ENCODE measurements around the gene RHOA.
"Not testable (repeated sequence)": the region's sequence is repeated elsewhere in the genome, so short reads cannot be mapped to it uniquely, and the experiment has no call there.

Gene RHOA

GRCh38 chr3:49412632-49413337 is 1.0 kb upstream of the RHOA start:
- FAIRE-seq, result no peak

DNA sequence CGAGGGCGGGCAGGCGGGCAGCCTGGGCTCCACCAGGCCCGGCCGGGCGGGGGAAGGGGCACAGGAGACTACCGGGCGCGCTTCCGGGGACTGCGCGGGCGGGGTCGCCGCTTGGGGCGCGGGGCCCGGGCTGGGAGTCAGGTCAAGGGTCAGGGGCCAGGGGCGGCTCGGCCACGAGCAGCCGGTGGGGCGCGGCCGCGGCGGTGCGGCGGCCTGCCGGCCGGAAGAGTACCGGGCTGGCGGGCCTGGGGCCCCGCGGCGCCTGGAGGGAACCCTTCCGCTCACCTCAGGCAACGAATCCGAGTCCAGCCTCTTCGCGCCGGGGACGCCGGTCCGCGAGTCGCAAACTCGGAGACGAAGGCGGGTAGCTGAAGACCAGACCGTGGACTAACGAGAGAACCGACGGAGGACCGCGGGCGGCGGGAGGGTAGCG is 225 bp downstream of the RHOA start:
- FAIRE-seq (no peak), DNase-seq (ENCODE audit: insufficient read length, low spot score) (no peak)

More at GRCh38 chr3:49412632-49413337, 1.0 kb upstream of the RHOA start:
- DNase-seq (ENCODE audit: insufficient read length, low spot score), result no peak

DNA sequence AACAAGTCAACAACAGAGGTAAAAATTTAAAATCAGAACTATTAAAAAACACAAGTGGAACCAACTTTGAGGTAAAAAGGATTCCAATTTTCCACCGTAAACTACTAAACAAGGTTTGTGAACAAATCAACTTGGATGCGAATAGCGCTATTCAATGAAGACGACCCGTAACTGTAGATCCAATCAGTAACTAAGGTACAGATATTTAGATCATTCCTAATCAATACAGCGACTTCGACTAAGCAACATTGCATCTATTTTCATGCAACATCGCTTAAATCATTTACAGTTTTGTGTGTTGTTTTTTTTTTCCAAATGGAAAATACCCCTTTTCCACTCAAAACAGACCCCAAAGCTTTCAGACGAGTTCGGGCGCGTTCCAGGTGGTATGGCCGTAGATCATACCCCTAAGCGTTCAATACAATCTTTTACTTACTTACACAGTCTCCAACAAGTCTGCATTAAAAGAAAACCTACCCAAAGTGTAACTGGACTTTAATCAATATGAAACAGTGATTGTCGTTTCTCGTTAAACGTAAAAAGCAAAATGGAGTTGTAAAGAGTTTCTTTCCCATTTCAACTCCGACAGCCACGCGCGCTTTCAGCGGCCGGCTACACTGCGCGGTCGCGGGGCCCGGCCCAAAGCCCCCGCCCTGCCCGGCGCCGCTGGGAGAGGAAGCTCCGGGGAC is 786 bp downstream of the RHOA start:
- DNase-seq (ENCODE audit: insufficient read length, low spot score) (no peak), FAIRE-seq (no peak)

GRCh38 chr3:49410066-49410845 is 1.5 kb downstream of the RHOA start:
- FAIRE-seq, result no peak

DNA sequence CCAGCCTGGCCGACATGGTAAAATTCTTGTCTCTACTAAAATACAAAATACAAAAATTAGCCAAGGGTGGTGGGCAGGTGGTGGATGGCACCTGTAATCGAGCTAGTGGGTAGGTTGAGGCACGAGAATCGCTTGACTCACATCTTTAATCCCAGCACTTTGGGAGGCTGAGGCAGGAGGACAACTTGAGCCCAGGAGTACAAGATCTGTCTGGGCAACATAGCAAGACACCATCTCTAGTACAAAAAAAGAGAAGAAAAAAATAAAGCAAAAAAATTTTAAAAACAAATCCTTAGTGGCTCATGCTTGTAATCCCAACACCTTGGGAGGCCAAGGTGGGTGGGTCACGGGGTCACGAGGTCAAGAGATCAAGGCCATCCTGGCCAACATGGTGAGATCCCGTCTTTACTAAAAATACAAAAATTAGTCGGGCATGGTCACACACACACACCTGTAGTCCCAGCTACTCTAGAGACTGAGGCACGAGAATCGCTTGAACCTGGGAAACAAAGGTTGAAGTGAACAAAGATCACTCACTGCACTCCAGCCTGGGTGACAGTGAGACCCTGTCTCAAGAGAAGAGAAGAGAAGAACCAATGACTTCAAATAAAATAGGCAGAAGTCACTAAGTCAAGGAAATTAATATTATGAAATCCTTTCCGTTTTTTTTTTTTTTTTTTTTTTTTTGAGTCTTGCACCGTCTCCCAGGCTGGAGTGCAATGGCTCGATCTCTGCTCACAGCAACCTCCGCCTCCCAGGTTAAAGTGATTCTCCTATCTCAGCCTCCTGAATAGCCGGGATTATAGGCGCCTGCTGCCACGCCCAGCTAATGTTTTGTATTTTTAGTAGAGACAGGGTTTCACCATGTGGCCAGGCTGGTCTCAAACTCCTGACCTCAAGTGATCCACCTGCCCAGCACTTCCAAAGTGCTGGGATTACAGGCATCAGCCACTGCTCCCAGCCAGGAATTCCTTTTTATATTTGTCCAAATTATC is 4.9 kb downstream of the RHOA start:
- DNase-seq (ENCODE audit: insufficient read length, low spot score) (no peak), FAIRE-seq (peak; percentile 33)

More at GRCh38 chr3:49410066-49410845, 1.5 kb downstream of the RHOA start:
- DNase-seq (ENCODE audit: insufficient read length, low spot score), result no peak

DNA sequence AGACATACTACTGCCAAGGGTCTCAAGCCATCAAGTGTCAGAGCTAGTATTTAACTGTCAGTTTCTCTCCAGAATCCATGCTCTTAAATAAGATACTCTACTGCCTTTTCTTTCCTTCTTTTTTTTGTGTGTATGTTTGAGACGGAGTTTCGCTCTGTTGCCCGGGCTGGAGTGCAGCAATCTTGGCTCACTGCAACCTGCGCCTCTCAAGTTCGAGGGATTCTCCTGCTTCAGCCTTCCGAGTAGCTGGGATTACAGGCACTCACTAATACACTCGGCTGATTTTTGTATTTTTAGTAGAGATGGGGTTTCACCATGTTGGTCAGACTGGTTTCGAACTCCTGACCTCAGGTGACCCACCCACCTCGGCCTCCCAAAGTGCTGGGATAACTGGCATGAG is 6.2 kb downstream of the RHOA start:
- not testable (repeated sequence) for FAIRE-seq; DNase-seq (ENCODE audit: insufficient read length, low spot score)

DNA sequence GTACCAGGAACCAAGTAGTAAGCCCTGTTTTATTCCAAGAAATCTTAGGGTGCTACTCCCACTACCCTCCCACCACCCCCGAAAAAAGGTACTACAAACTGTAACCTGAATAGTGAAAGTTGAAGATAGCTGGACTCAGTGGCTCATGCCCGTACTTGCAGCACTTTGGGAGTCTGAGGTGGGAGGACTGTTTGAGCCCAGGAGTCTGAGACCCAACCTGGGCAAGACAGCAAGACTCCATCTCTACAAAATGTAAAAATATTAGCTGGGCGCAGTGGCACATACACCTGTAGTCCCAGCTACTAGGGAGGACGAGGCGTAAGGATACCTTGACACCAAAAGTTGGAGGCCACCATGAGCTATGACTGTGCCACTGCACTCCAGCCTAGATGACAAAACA is 7.9 kb downstream of the RHOA start:
- FAIRE-seq, result no peak

GRCh38 chr3:49401766-49402165 is 10.0 kb downstream of the RHOA start:
- FAIRE-seq (no peak), DNase-seq (ENCODE audit: insufficient read length, low spot score) (no peak)

More for the DNA sequence above, 7.9 kb downstream of the RHOA start:
- no peak for DNase-seq (ENCODE audit: insufficient read length, low spot score)

DNA sequence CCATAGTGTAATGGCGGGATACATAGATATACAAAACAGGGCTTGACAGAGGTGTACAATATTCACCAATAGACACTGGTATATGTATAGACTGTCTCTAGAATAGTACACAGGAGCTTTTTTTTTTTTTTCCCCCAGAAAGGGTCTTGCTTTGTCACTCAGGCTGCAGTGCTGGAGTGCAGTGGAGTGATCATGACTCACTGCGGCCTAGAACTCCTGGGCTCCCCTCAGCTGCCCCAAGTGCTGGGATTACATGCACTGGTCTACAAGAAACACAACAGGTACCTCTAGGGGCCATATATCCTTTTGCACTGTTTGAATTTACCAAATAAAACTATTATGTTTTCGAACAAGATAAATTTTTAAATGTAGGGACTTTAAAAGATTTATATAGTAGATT is 12.3 kb downstream of the RHOA start:
- DNase-seq (ENCODE audit: insufficient read length, low spot score) (no peak), FAIRE-seq (no peak)

DNA sequence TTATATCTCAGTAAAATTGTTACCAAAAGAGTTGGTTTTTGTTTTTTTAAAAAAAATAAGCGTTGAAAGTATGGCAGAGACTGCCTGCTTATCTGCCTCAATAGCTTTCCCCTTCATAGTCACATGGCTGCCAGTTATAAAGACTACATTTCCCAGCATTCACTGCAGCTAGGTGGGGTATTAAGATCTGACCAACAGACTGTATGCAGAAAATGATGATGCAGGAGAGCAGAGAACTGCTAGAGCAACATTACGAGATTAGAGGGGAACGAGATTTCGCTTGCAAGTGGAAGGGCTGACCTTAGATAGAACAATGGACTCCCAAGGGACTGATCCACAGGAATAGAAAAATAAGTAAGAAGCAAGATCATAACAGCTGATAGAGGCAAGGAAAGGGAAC is 14.3 kb downstream of the RHOA start:
- FAIRE-seq (no peak), DNase-seq (ENCODE audit: insufficient read length, low spot score) (no peak)

DNA sequence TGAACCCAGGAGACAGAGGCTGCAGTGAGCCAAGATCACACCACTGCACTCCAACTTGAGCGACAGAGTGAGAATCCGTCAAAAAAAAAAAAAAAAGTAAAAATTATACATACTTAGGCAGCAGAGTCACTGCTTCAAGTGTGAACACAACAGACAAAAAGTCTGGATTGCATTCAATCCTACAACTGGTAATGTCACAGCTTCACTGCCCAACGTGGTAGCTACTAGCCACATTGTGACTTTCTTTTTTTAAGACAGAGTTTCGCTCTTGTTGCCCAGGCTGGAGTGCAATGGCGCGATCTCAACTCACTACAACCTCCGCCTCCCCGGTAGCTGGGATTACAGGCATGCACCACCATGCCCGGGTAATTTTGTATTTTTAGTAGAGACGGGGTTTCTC is 20.5 kb downstream of the RHOA start:
- FAIRE-seq; DNase-seq (ENCODE audit: insufficient read length, low spot score): not testable (repeated sequence)

GRCh38 chr3:49389297-49389696 is 22.5 kb downstream of the RHOA start:
- no peak for DNase-seq (ENCODE audit: insufficient read length, low spot score)
- FAIRE-seq, result no peak

DNA sequence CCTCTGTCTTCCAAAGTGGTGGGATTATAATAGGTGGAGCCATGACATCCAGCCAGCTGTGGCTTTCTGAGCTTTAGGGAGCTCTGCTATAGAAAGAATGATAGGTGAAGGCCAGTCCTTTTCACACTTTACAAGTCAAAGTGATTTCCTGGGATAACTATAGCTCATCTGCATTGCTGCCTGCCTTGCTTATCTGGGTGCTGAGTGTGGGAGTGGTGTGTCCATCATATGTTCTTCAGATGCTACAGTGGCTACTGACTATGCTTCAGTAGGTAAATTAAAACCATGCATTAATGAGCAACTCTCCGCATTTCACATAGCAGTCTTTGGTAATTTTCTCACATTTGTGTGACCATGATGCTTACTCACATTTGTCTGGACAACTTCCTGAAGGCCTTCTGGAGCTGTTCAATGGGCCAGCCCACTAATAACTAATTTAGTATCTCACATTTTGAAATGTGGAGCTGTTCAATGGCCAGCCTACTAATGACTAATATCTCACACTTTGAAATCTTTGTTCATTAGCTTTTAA is 23.4 kb downstream of the RHOA start:
- DNase-seq (ENCODE audit: insufficient read length, low spot score) (no peak), FAIRE-seq (no peak)

GRCh38 chr3:49387721-49388120 is 24.1 kb downstream of the RHOA start:
- FAIRE-seq (no peak), DNase-seq (ENCODE audit: insufficient read length, low spot score) (no peak)

DNA sequence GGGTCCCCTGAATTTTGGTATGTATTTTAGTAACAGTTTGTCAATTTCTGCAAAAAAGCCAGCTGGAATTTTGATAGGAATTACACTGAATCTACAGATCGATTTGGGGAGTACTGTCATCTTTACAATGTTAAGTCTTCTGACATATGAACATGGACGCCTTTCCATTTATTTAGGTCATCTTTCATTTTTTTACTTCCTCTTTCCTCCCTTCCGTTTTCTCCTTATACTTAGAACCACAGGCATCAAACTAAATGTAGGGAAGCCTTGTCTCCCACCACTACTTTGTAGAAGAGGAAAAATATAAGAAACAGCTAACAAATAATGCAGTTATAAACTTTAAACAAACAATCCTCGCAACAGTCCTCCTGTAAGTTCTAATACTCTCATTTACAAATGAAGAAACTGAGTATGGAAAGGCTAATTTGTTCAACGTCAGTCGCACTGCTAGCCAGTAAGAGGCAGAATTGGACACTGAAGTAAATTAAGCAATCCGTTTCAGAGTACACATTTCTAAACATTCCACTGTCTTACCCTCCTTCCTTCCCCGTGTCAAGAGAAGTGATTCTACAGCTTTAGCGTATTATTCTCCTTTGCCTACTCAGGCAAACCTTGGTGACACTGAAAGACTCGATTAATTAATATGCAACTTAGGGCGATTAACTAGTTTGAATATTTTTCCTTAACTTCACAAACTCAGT is 25.6 kb downstream of the RHOA start:
- DNase-seq (ENCODE audit: insufficient read length, low spot score), result no peak
- FAIRE-seq, result no peak

DNA sequence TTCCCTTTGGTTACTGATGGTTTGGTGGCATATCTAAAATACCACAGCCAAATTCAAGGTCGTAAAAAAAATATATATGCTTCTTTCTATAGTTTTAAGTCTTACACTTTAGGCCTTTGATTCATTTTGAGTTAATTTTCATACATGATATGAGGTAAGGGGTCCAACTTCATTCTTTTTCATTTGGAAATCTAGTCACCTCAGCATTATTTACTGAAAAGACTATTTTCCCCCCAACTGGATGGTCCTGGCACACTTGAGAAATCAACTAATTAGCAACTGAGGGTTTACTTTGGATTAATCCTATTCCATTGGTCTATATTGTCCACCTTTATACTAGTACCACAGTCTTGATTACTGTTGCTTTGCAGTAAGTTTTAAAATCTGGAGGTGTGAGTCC is 26.2 kb downstream of the RHOA start:
- DNase-seq (ENCODE audit: insufficient read length, low spot score), result no peak
- no peak for FAIRE-seq

GRCh38 chr3:49383387-49383786 is 28.4 kb downstream of the RHOA start:
- no peak for DNase-seq (ENCODE audit: insufficient read length, low spot score)
- FAIRE-seq, result no peak

GRCh38 chr3:49378249-49378895 is 33.4 kb downstream of the RHOA start:
- FAIRE-seq (no peak), DNase-seq (ENCODE audit: insufficient read length, low spot score) (no peak)

DNA sequence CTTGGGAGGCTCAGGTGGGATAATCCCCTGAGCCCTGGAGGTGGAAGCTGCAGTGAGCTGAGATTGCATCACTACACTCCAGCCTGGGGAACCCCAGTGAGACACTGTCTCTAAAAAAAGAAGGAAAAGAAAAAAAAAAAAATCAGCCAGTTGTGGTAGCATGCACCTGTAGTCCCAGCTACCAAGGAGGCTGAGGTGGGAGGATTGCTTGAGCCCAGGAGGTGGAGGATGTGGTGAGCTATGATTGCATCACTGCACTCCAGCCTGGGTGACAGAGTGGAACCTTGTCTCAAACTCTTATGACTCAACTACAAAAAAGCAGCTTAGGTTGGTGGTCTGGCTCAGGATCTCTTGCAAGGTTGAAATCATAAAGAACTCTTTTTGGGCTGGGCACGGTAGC is 34.3 kb downstream of the RHOA start:
- DNase-seq (ENCODE audit: insufficient read length, low spot score), result no peak
- FAIRE-seq, result no peak

All from HTR-8/SVneo (cell line).